GM18870 (cell line): ENCODE measurements around the gene MBTD1.
"Not testable (repeated sequence)": the region's sequence is repeated elsewhere in the genome, so short reads cannot be mapped to it uniquely, and the experiment has no call there.

ENCODE experiments used
- ATAC-seq: cut with Tn5 transposase; IDR thresholded peaks from one replicate; pipeline ENCODE4 v1.9.1; 2021; ENCODE audit warnings: moderate library complexity; ENCODE audit not compliant: unreplicated experiment

The MBTD1 gene

DNA sequence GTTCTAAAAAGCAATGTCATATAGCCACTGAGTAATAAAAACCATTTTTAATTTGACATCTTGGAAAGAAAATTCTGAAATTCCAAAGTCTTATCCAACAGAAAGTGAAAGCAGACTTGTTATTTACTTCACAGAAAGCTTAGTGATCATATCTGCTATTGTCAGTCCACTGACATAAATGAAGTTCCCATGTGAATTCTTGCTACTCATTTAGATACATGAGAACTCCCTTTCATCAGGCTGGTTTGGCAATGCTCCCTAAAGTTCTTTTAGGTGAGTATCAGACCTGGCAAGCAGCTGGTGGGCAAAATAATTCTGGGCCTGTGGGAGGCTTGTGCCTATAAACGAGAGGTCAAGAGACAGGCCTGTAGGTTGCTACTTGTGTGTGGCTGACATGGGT lies 70.2 kb downstream of the MBTD1 start:
- ATAC-seq = no peak

DNA sequence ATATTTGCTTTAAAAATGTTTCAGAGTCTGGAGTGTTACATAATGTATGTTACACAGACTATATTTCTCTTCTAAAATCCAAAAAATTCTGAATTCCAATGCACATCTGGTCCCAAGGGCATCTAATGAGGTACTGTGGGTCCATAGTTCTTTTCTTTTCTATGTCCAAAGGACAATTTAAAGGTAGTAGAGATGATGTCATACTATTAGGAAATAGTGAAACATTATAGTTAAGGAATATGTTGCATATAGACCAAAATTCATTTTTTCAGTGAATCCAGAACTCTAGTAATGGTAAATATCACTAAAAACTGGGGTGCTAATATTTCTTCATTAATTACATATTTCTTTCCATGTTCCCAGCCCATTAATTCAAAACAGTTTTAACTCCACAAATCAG lies 70.7 kb downstream of the MBTD1 start:
- ATAC-seq = no peak

DNA sequence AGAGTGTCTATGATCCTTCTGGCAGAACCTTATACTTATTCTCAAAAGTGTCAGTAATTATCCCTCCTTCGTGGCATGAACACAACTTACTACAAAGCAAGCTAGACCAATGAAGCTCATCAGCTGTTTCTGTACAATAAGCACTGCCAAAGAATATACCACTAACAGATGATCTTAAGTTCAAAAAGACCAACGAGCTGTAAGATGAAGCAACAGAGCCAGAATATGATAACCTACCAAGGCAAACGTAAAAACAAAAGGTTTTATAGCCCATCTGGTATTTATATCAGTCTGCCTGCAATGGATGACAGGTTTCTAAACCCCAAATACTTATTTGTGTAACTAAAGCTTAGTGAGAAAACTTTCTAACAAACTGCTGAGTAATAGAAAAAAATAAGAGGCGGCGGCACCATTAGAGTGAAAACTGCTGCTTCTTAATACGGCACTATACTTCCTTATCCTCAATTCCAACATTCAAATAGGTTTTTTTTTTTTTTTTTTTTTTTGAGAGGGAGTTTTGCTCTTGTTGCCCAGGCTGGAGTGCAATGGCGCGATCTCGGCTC lies 71.5 kb downstream of the MBTD1 start:
- ATAC-seq = no peak

DNA sequence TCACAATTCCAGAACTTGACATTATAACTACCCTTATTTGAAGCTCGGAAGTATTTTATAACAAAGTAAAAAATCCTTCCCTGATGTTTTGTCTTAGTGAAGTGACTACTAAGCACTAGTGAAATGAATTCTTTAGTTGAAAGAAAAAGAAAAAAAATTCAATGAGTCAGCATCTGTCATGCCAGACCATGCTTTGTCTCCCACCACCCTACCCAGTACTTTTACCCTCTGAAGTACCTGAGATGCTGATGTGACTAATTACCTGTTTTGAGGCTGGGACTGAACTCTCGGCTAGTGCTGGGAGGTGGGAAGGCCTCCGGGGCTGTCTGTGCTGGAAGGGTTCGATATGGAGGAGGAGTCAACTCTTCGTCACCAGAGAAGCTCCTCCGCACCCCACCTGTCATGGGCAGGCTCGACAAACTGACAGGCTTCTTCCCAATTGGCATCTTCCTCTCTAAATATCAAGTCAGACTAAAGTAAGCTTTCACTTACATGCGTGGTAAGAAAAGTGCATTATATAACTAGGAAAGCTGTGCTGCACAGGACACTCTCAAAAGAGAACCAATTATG lies 74.0 kb downstream of the MBTD1 start:
- no peak for ATAC-seq

DNA sequence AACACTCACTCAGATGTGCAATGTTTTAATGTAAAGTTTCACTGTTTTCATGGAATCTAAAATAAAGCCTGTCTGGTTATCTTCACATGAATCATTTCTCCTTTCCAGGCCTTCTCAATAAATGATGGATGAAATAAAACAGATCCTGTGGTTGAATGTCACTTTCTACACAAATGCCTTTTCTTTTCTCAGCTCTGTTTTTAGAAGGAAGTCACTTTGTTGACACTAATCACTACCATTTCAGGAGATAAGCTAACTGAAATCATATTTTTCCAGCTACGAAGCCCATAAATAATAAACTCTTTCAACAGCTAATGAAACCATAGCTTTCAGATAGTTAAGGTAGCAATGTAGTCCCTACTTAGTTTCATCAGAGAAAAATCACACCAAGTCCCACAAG lies 75.7 kb downstream of the MBTD1 start:
- no peak for ATAC-seq

DNA sequence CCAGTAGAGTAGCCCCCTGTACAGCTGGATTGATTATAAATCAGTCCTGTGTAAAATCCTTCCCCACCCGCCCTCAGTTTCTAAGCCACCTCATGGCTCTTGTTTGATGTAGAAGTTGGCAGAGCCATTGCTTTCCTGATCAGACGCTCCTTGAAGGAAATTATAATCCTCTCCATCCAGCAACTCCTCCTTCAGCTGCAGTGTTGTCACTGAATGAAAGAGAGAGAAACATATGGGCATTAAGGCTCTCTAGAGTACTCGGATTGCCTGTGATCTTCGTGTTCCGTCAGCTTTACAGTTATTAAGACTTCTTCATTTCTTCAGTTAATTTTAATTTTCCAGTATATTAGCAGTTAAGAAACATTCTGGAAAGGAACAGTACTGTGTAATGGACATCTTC lies 79.4 kb downstream of the MBTD1 start:
- ATAC-seq = no peak

DNA sequence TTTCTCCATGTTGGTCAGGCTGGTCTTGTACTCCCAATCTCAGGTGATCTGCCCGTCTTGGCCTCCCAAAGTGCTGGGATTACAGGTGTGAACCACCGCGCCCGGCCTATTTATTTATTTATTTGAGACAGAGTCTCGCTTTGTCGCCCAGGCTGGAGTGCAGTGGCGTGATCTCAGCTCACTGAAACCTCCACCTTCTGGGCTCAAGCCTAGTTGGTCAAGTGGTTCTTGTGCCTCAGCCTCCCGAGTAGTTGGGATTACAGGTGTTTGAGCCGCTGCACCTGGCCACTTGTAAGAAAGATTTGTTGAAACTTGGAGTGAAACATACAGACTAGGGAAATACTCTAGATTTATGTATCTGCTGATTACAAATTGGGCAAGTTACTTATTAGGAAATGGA lies 87.8 kb downstream of the MBTD1 start:
- not testable (repeated sequence) for ATAC-seq

DNA sequence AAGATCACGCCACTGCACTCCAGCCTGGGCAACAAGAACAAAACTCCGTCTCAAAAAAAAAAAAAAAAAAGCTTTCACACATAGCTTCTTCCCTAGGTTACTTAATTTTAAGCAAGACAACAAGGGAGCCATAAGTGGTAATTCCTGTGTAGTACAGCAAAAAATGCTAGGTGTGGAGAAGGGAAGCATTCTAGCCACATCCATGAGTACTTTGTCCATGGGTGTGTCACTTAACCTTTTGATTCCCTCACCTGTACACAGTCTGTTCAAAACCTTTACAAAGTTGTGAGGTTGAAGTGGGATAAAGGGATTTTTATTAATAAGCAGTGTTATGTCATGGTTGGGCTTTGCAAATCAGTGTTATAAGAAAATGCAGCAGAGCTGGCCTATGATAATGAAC lies 89.1 kb downstream of the MBTD1 start:
- ATAC-seq = no peak

DNA sequence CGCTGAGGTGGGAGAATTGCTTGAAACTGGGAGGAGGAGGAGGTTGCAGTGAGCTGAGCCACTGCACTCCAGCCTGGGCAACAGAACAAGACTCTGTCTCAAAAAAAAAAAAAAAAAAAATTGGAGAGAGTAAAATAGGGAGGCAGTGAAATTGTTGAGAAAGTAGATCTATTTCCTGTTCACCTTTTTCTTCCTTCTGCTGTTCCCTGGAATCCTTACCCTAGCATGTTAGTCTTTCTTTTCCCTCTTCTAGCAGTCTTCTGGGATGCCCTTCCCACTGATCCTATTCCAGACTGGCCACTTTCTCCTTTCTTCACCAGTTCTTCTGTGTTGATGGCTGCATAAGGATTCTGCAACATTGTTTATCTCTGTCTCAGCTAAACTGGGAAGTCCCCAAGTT lies 90.5 kb downstream of the MBTD1 start:
- ATAC-seq = no peak

DNA sequence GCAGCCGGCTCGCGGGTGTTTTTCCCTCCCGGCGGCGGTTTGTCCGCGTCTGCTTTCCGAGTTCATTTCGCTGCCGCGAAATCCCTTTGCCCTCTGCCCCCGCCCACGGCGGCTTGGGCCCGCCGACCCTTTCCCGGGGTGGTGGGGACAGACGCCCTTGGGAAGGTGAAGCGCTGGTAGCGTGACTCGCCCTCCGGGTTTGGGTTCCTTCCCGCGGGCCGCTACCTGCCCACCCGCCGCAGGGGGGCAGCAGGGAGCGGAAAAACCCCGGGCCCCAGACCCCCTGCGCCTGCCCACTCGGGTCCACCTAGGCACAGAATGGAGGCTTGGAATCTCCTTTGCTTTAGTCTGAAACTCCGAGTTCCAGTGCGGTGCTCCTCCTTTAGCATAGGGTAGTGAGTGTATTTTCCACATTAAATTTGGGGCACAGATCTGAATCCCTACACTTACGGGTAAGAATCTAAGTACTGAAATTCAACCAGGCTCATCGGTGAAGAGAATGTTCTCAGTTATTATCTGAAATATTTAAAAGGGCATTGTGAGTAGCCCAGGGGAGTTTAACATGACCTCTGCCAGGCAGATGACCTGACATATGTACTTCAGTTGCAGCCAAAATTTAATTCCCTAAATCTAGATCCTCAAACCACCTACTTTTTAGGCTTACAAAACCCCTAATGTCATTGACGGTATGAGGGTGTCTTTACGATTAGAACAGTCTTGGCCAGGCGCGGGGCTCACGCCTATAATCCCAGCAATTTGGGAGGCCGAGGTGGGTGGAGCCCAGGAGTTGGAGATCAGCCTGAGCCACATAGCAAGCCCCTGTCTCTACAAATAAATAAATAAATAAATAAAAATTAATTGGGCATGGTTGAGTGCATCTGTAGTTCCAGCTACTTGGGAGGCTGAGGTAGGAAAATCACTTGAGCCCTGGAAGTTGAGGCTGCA lies 92.6 kb downstream of the MBTD1 start:
- peak; percentile 35 for ATAC-seq

DNA sequence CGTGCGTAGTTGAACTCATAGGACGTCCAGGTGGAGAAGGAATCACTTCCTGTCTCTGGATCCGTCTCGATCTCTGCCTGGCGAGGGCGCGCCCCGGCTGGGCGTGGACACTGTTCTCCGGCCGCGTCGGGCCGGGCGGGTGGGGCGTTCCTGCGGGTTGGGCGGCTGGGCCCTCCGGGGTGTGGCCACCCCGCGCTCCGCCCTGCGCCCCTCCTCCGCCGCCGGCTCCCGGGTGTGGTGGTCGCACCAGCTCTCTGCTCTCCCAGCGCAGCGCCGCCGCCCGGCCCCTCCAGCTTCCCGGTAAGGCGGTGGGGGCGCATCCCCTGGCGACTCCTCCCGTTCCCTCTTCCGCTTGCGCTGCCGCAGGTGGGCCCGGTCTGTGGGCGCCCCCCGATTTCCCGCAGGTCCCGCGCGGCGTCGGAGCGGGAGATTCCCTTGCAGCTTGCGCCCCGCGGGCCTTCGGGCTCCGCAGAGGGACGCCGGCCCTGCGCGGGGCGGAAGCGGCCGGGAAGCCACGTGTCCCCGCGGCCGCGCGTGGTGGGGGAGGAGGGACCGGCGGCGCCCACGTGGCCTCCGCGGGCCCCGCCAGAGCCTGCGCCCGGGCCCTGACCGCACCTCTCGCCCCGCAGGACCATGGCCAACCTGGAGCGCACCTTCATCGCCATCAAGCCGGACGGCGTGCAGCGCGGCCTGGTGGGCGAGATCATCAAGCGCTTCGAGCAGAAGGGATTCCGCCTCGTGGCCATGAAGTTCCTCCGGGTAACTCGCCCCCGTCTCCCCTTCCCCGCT lies 93.5 kb downstream of the MBTD1 start, which contains the start of gene NME2:
NME2 (plus strand) TSS at position 214 of the 789 bp plus-strand sequence; CDS start at position 634, 420 bp downstream.
- ATAC-seq = peak; percentile 59

DNA sequence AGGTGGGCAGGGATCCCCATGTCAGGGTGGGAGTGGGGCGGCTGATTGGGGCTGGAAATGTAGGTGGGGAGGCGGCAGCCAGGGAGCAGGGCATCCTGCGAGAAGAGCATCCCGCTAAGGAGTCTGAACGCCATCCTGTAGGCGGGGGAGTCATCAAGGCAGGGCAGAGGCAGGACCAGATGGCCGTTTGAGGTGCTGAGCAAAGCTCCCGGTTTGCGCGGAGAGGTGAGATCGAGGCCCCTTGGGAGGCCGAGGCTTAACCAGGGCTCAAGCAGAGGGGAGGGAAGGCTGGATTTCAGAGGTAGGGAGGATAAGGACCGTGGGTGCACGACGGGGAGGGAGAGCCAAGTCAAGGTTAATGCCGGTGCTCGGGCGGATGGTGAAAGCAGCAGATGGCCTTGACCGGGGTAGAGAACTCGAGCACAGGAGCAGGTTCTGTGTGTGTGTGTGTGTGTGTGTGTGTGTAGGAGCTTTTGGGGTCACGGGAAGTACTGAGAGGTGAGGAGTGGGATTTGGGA lies 94.1 kb downstream of the MBTD1 start:
- no peak for ATAC-seq

DNA sequence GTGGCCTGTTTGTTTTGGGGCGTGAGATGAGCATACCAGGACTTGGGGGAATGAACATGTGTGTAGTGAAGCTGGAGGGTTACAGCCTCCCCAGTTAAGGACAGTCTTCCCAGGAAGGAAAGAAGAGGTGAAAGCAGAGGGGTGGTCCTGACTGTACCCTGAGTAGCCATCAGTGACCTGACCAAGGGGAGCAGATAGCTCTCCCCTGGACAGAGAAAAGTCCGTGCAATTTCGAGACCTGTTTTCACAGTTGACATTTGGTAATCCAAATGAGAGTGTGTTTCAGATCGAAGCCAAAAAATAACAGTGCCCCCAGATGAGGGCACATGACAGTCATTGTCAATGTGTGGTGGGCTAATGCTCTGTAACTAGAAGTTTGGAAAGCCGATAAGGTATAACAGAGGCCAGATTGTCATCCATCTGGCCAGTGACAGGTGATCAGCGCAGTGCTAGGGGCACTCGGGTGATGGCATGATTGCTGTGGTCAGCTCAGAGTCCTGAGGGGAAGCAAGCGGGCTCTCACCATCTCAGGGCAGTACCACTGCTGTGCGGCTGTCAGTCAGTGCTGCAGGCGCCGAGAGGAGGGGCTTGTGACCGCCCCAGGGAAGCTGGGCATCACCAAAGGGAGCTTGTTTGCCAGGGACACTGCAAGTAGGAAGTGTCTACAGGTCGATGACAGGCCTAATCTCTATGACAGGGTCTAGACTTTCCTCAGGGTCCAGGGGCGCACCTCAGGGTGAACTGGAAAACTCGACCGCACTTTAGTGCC lies 94.8 kb downstream of the MBTD1 start:
- no peak for ATAC-seq

DNA sequence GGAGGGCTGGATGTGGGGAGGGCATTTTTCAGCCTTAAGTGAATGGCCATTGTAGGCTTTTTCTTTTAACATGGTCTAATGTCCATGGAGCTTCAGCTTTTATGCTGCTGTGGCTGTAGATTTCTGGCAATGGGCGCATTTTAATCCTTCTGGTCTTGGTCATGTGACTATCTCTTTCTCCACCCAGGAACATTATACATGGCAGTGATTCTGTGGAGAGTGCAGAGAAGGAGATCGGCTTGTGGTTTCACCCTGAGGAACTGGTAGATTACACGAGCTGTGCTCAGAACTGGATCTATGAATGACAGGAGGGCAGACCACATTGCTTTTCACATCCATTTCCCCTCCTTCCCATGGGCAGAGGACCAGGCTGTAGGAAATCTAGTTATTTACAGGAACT lies 98.3 kb downstream of the MBTD1 start:
- no peak for ATAC-seq

DNA sequence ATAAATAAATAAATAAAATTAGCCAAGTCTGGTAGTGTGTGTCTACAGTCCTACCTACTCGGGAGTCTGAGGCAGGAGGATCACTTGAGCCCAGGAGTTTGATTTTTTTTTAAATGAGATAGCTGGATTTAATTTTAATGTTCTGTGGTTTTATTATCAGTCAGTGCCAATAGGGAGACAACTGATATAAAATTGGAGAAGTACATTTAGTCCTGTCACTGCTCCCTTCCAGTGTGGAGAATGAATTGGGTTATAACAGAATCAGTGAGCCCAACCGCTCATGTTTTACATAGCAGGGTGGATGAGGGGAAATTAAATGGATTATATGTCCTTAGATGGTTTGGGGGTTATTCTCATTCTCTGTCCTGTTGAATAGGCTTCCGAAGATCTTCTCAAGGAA lies 100.2 kb downstream of the MBTD1 start:
- ATAC-seq = no peak

DNA sequence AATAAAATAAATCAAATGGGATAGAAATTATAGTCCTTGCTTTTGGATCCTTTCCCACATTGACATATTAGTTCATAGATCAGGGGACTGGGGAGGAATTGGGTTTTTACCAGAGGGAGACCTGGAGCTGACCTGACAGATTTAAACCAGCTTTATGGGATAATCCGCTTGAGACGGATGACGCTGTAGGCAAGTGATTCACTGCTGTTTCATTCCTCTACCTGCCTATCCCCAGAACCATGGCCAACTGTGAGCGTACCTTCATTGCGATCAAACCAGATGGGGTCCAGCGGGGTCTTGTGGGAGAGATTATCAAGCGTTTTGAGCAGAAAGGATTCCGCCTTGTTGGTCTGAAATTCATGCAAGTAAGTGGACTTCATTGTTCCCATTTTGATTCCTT lies 104.4 kb downstream of the MBTD1 start:
- ATAC-seq = no peak

DNA sequence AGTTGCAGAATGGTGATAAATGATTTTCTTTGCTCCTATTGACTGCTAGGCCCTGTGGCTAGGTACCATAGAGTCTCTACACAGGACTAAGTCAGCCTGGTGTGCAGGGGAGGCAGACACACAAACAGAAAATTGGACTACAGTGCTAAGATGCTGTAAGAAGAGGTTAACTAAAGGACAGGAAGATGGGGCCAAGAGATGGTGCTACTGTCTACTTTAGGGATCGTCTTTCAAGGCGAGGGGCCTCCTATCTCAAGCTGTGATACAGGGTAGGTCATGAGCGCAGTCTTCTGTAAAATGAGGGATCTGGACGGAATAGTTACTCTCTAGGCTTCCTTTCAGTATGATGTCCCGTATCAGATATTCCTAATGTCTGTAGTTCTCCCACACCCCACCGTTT lies 105.7 kb downstream of the MBTD1 start:
- ATAC-seq = no peak

DNA sequence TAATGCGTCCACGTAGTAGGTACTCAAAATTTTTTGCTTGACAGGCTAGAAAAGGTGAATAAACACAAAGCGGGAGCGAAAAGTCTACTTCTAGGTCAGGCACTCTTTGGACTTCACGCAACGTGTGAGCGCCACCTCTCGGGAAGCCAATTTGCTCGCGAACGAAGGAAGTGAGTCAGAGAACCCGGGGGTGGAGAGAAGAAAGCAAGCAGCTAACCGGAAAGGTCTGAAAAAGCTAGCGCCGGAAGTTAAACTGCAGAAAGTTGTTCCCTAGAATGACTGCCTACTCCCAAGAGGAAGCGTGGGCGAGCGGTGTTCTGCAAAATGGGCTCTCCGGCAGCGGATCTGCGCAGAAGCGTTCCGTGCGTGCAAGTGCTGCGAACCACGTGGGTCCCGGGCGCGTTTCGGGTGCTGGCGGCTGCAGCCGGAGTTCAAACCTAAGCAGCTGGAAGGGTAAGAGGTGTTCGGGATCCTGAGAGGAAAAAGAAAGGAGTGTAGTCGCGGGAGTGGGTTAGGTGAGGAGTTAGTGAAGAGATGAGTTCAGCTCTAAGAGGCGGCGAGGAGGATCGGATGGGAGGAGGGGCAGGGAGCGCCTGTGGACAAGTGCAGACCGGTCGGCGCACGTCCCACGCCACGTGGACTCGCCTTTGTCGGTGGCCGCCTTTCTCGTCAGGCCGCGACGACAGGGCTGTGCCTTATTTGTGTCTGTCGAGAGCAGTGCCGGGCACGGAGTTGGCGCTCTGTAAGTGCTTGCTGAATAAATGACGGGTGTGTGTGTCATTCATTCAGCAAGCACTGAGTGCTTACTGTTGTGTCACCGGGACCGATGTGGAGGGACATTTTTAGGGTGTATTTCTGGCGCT lies 106.4 kb downstream of the MBTD1 start, which contains the start of gene NME1:
NME1 (plus strand) TSS at position 350 of the 863 bp plus-strand sequence. CDS start 2,096 bp downstream, outside the sequence.
- peak; percentile 96 for ATAC-seq

DNA sequence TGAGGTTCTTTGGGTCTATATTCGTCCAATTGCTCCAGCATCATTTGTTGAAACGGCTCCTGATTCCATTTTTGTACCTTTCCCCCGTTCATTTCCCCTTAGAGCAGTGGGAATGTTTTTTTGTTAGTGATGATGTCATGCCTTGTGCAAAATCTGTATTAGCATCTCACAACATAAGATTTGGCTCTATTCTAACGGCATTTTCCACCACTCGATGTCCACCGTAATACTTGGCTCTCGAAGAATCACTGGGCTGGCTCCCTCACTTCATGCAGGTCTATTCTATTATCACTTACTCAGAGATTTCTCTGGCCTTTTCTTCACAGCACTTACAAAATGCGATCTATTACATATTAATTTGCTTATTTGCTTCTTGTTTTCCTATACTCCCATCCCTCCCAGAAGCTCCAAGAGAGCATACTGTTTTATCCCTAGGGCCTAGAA lies 107.1 kb downstream of the MBTD1 start:
- ATAC-seq = no peak
